Heart left ventricle (tissue), 13 donors: ENCODE results near the gene P4HTM.

Experiments
- CTCF ChIP-seq, 12 donors: fragments of 200-600 bp; sonication (generic) in 4 of 12; IDR thresholded peaks; one replicate each; pipeline versions ENCODE4 v1.5.0 to v1.8.0; 2018 to 2022; ENCODE audit warnings: antibody characterized with exemption in 12 of 12, mild to moderate bottlenecking in 5 of 12
- POLR2A ChIP-seq, 2 donors: fragments of 450-650 bp; IDR thresholded peaks; one replicate each; pipeline ENCODE4 v1.6.1; 2017; ENCODE audit warnings: antibody characterized with exemption in 2 of 2, mild to moderate bottlenecking in 2 of 2, moderate library complexity in 2 of 2
- donor health status: ischemic (EF 13 %, LVEDD 7.1; RV severe dilation, severe dysfunction).
- donor health status: DM: no; HTN: yes; CAD: no.
- donor health status: DM: no; HTN: no; CAD: no.
- donor health status: ischemic (EF 25% LVEDD 6.9; RV normal size, moderate dysfunction).
- donor health status: ischemic (EF 25% LVEDD 5.7; RV mildly dilated, moderate dysfunction).
- donor health status: ischemic (EF 35%, LVEDD 5.7; RV mildly dilated, moderate dysfunction).
- donor health status: nonischemic (EF 11% LVEDD 7.7; RV severe dilation, severe dysfunction).
- donor health status: DM: yes; HTN: yes; CAD: no.
- donor health status: PGD.
- donor health status: ischemic (EF 29% LVEDD 5.4; RV normal size, mild dysfunction).
- donor health status: nonischemic (EF 23%, LVEDD 6.1; RV moderate dilation, normal function).

- no peak for TF ChIP-seq CTCF (IDR thresholded peaks at IDR 0.05)
- no peak for TF ChIP-seq POLR2A (IDR thresholded peaks at IDR 0.05)
These were observed 35.2 kb downstream of the P4HTM start for GRCh38 chr3:49025005-49025792.
